NOMO-1 treated with dmso at 0.1 percent for 144 hours (cell line): ENCODE results near the gene RASD1.

Experiments used
- DNase-seq: peaks from one replicate; lab custom pipeline; 2025; ENCODE audit not compliant: unreplicated experiment; lab: John Stamatoyannopoulos, UW

Gene RASD1

GRCh38 chr17:17527956-17528500, 31.8 kb upstream of the RASD1 start:
- DNase-seq = no peak

- no peak for DNase-seq
Measured at GRCh38 chr17:17527534-17527933, 31.3 kb upstream of the RASD1 start.

GRCh38 chr17:17526369-17526768, 30.2 kb upstream of the RASD1 start:
- DNase-seq = no peak

GRCh38 chr17:17525956-17526355, 29.8 kb upstream of the RASD1 start:
- no peak for DNase-seq

GRCh38 chr17:17525311-17525710, 29.1 kb upstream of the RASD1 start:
- no peak for DNase-seq

- DNase-seq = no peak
Measured at GRCh38 chr17:17523731-17524490, 27.7 kb upstream of the RASD1 start.

GRCh38 chr17:17523001-17523730, 27.0 kb upstream of the RASD1 start:
- no peak for DNase-seq

- DNase-seq = no peak
Measured at GRCh38 chr17:17520599-17521232, 24.5 kb upstream of the RASD1 start.

- DNase-seq = no peak
Measured at GRCh38 chr17:17519886-17520285, 23.7 kb upstream of the RASD1 start.

- no peak for DNase-seq
Measured at GRCh38 chr17:17518951-17519350, 22.8 kb upstream of the RASD1 start.

GRCh38 chr17:17518014-17518413, 21.8 kb upstream of the RASD1 start:
- no peak for DNase-seq

- DNase-seq = no peak
Measured at GRCh38 chr17:17516941-17517720, 20.9 kb upstream of the RASD1 start.

GRCh38 chr17:17515934-17516930, 20.0 kb upstream of the RASD1 start:
- no peak for DNase-seq

- no peak for DNase-seq
Measured at GRCh38 chr17:17514993-17515933, 19.1 kb upstream of the RASD1 start.

GRCh38 chr17:17514361-17514992, 18.3 kb upstream of the RASD1 start:
- DNase-seq = no peak

GRCh38 chr17:17513626-17514025, 17.4 kb upstream of the RASD1 start:
- DNase-seq = no peak

GRCh38 chr17:17512866-17513265, 16.7 kb upstream of the RASD1 start:
- DNase-seq = no peak
